OCI-LY1 (cell line): ENCODE results near the gene TIMP4.

Experiments
- EZH2 ChIP-seq: fragments of 200-600 bp; sonication (generic), shearing (Covaris generic); IDR thresholded peaks from 2 replicates; pipeline ENCODE4 v1.8.0; 2017; ENCODE audit warnings: borderline replicate concordance, mixed run types, mild to moderate bottlenecking, antibody characterized with exemption, low read length, moderate library complexity, mixed read lengths
- TF ChIP-seq, protein P1 (sequence below): fragments of 200-600 bp; sonication (generic), shearing (Covaris generic); IDR thresholded peaks from 2 replicates; pipeline ENCODE4 v1.5.1; 2017; ENCODE audit warnings: mild to moderate bottlenecking, antibody characterized with exemption, low read length, moderate library complexity, mixed read lengths

GRCh38 chr3:12179441-12179840 is 20.7 kb upstream of the TIMP4 start:
- TF ChIP-seq, protein P1, sequence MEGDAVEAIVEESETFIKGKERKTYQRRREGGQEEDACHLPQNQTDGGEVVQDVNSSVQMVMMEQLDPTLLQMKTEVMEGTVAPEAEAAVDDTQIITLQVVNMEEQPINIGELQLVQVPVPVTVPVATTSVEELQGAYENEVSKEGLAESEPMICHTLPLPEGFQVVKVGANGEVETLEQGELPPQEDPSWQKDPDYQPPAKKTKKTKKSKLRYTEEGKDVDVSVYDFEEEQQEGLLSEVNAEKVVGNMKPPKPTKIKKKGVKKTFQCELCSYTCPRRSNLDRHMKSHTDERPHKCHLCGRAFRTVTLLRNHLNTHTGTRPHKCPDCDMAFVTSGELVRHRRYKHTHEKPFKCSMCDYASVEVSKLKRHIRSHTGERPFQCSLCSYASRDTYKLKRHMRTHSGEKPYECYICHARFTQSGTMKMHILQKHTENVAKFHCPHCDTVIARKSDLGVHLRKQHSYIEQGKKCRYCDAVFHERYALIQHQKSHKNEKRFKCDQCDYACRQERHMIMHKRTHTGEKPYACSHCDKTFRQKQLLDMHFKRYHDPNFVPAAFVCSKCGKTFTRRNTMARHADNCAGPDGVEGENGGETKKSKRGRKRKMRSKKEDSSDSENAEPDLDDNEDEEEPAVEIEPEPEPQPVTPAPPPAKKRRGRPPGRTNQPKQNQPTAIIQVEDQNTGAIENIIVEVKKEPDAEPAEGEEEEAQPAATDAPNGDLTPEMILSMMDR: no peak
- TF ChIP-seq EZH2: no peak
